Measurements from ENCODE around the gene PTX4.

Gene PTX4

DNA sequence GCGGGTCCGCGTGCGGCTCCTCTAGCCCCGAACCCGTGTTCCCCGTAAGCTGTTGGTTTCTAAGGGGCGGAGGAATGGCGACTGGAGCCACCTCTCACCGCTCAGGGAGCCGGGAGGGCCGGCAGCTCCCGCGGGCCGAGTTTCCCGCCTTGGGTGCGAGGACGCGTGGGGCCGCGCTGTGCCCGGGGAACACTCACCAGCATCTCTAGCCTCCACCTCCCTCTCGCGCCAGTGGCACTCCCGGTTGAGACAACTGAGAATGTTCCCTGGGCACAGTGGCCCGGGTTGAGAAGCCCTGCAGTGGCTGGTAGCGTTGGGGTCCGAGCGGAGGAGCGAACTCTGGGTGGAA lies 5.0 kb upstream of the PTX4 start:
- Histone ChIP-seq H3K4me3 (ENCODE audit: insufficient read depth, low read length, poor library complexity, severe bottlenecking) (peak overlapping the region; percentile 94), H3K36me3 (ENCODE audit: low read length) (no peaks in the 10 kb centered on the region), H4K20me1 (ENCODE audit: low read depth, low read length) (no peaks in the 10 kb centered on the region), H3K9ac (ENCODE audit: low read length) (peak overlapping the region; percentile 96), H3K4me2 (ENCODE audit: low read depth, low read length, poor library complexity, severe bottlenecking) (peak overlapping the region; percentile 84), H2AFZ (ENCODE audit: low read depth, low read length, severe bottlenecking) (peak overlapping the region; percentile 82), H3F3A (ENCODE audit: insufficient read depth) (no peaks in the 10 kb centered on the region), H3K9me2 (replicated peaks; ENCODE audit: insufficient read depth, low read length) (no peaks in the 10 kb centered on the region), H3K79me2 (ENCODE audit: insufficient read depth, low read length) (peaks cover 13% of the 10 kb centered on the region; the same call in 1 of the 2 replicates), H3K9me3 (ENCODE audit: insufficient read depth, low read length) (no peaks in the 10 kb centered on the region), H3K27ac (ENCODE audit: low read depth, low read length) (peak overlapping the region; percentile 52), H3K27me3 (ENCODE audit: low read length) (no peaks in the 10 kb centered on the region)
- no peak for TF ChIP-seq EZH2phosphoT487 (conservative IDR thresholded peaks at IDR 0.05; ENCODE audit: low read length)
- TF ChIP-seq, protein P1, sequence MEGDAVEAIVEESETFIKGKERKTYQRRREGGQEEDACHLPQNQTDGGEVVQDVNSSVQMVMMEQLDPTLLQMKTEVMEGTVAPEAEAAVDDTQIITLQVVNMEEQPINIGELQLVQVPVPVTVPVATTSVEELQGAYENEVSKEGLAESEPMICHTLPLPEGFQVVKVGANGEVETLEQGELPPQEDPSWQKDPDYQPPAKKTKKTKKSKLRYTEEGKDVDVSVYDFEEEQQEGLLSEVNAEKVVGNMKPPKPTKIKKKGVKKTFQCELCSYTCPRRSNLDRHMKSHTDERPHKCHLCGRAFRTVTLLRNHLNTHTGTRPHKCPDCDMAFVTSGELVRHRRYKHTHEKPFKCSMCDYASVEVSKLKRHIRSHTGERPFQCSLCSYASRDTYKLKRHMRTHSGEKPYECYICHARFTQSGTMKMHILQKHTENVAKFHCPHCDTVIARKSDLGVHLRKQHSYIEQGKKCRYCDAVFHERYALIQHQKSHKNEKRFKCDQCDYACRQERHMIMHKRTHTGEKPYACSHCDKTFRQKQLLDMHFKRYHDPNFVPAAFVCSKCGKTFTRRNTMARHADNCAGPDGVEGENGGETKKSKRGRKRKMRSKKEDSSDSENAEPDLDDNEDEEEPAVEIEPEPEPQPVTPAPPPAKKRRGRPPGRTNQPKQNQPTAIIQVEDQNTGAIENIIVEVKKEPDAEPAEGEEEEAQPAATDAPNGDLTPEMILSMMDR (IDR thresholded peaks at IDR 0.05; ENCODE audit: insufficient read depth, low read length, poor library complexity, severe bottlenecking) = no peak

DNA sequence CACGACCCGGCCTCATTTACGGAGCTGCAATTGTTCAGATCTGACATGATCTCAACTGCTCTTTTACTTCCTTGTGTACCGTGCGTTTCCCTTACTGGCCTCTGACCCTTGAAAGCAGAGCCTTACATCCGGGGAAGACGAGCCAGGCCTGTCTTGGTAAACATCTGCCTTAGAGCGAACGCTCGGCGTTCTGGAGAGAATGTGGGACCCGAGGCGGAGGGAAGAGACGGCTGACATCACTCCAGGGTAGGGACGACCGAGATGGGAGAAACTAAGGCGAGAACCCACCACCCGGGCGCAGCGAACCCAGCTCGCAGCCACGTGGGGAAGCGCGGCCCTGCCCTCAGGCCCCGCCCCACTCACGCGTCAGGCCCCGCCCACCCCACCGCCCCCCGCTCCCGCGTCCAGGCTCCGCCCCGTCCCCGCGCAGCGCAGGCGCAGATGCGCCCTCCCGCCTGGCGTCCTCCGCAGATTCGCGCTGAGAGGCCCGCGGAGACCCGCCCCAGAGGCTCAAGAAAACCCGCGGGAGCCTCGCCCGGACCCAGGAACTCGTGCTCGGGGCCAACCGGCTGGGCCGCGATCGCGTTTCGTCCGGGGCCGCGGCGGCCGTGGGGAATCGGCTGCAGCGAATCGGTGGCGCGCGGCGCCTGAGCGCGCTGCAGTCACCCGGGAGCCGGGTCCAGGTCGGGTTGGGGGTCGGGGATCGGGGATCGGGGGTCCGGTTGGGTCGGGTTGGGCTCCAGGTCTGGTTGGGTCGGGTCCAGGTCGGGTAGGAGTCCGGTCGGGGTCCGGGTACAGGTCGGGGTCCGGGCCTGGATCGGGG lies 4.4 kb upstream of the PTX4 start, which contains the start of gene TELO2:
Gene TELO2, plus strand, starts transcription at position 438 of the 823 bp plus-strand sequence. CDS start 922 bp downstream, outside the sequence.
- Histone ChIP-seq H3K36me3 (ENCODE audit: low read length) (no peaks in the 10 kb centered on the region), H2AFZ (ENCODE audit: low read depth, low read length, severe bottlenecking) (peak within 1 kb of the TSS; percentile 82)

DNA sequence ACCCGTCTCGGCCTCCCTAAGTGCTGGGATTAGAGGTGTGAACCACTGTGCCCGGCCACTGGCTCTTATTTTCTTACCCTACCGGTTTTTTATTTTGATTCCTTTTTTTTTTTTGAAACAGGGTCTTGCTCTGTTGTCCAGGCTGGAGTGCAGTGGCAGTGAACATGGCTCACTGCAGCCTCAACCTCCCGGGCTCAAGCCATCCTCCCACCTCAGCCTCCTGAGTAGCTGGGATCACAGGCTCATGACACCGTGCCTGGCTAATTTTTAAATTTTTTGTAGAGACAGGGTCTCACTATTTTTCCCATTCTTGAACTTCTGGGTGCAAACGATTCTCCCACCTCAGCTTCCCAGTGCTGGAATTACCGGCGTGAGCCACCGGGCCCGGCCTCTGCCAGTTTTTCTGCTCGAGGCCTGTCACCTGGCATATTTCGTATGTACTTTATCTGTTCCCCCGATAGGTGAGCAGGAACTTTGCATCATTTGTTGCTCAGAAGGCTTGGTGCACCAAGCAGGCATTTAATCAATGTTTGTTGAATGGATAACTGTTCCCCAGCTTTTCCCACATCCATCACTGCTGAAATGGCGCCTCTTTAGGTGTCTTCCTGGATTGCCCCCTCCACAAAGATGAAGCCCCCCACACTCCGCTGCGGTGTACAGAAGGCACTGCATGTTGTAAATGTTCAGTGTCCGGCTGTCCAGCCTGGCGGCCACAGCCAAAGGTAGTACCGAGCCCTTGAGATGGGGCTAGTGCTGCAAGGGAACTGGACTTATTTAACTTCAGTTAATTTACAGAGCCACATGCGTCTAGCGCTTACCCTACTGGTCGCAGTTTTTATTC lies 3.6 kb upstream of the PTX4 start:
- peak overlapping the region; percentile 96 for H3K9ac ChIP-seq (ENCODE audit: low read length)
- H3K4me2 ChIP-seq (ENCODE audit: low read depth, low read length, poor library complexity, severe bottlenecking) = peak overlapping the region; percentile 84
- no peaks in the 10 kb centered on the region for H3K27me3 ChIP-seq (ENCODE audit: low read length)
- H3K27ac ChIP-seq (ENCODE audit: low read depth, low read length) = no peak overlapping the region
- no peaks in the 10 kb centered on the region for H4K20me1 ChIP-seq (ENCODE audit: low read depth, low read length)
- H3K79me2 ChIP-seq (ENCODE audit: insufficient read depth, low read length) = peaks cover 13% of the 10 kb centered on the region; the same call in 1 of the 2 replicates
- H3K9me2 ChIP-seq (replicated peaks; ENCODE audit: insufficient read depth, low read length) = no peaks in the 10 kb centered on the region
- no peaks in the 10 kb centered on the region for H3K9me3 ChIP-seq (ENCODE audit: insufficient read depth, low read length)
- H3K36me3 ChIP-seq (ENCODE audit: low read length) = no peaks in the 10 kb centered on the region
- H3F3A ChIP-seq (ENCODE audit: insufficient read depth) = no peaks in the 10 kb centered on the region
- TF ChIP-seq, protein P1 (IDR thresholded peaks at IDR 0.05; ENCODE audit: insufficient read depth, low read length, poor library complexity, severe bottlenecking) = no peak
- TF ChIP-seq EZH2phosphoT487 (conservative IDR thresholded peaks at IDR 0.05; ENCODE audit: low read length) = no peak
- peak overlapping the region; percentile 76 for H2AFZ ChIP-seq (ENCODE audit: low read depth, low read length, severe bottlenecking)
- peak overlapping the region; percentile 58 for H3K4me3 ChIP-seq (ENCODE audit: insufficient read depth, low read length, poor library complexity, severe bottlenecking)

More for the DNA sequence above, 4.4 kb upstream of the PTX4 start, which contains the start of gene TELO2:
- peak within 1 kb of the TSS; percentile 96 for H3K9ac ChIP-seq (ENCODE audit: low read length)
- H3K9me2 ChIP-seq (replicated peaks; ENCODE audit: insufficient read depth, low read length) = no peaks in the 10 kb centered on the region
- H3K4me2 ChIP-seq (ENCODE audit: low read depth, low read length, poor library complexity, severe bottlenecking) = peak within 1 kb of the TSS; percentile 84
- TF ChIP-seq, protein P1 (IDR thresholded peaks at IDR 0.05; ENCODE audit: insufficient read depth, low read length, poor library complexity, severe bottlenecking) = no peak
- TF ChIP-seq EZH2phosphoT487 (conservative IDR thresholded peaks at IDR 0.05; ENCODE audit: low read length) = no peak
- no peaks in the 10 kb centered on the region for H3K9me3 ChIP-seq (ENCODE audit: insufficient read depth, low read length)
- H4K20me1 ChIP-seq (ENCODE audit: low read depth, low read length) = no peaks in the 10 kb centered on the region
- H3K27ac ChIP-seq (ENCODE audit: low read depth, low read length) = peak within 1 kb of the TSS; percentile 52
- no peaks in the 10 kb centered on the region for H3F3A ChIP-seq (ENCODE audit: insufficient read depth)
- H3K79me2 ChIP-seq (ENCODE audit: insufficient read depth, low read length) = peaks cover 13% of the 10 kb centered on the region; the same call in 1 of the 2 replicates
- H3K4me3 ChIP-seq (ENCODE audit: insufficient read depth, low read length, poor library complexity, severe bottlenecking) = peak within 1 kb of the TSS; percentile 94
- no peaks in the 10 kb centered on the region for H3K27me3 ChIP-seq (ENCODE audit: low read length)

All from SU-DHL-6 (cell line).